Measurements from ENCODE around the gene MST1.

- TF ChIP-seq FOXK2 (IDR thresholded peaks at IDR 0.05) (no peak), ZNF384 (IDR thresholded peaks at IDR 0.05) (no peak), HDGF (IDR thresholded peaks at IDR 0.05; ENCODE audit: borderline replicate concordance) (no peak), SUZ12 (IDR thresholded peaks at IDR 0.05) (no peak), ELF4 (IDR thresholded peaks at IDR 0.05) (no peak)
Measured at GRCh38 chr3:49711489-49711888, 22.2 kb upstream of the MST1 start.

Measured in HEK293T (cell line).